Measurements from ENCODE around the gene PHTF2. TPM values are rescaled to one million over a fixed set of nuclear protein-coding genes. Genes with fewer than 3 reads are reported as not detected.
A peak's percentile ranks its signal among the peaks of the same experiment; 100 is the strongest.

Gene PHTF2
- total RNA-seq, 4 donors from 2014 or later: 16.7 to 27.6 (median 19.2) TPM

- TF ChIP-seq CTCF (IDR thresholded peaks at IDR 0.05): no peak
- no peak for DNase-seq (ENCODE audit: low spot score)
- no peak for ATAC-seq (ENCODE audit: low FRiP score)
Observed at GRCh38 chr7:77791956-77792355, 6.6 kb upstream of the PHTF2 start.

- TF ChIP-seq CTCF (IDR thresholded peaks at IDR 0.05): no peak
- DNase-seq (ENCODE audit: low spot score) (no peak), ATAC-seq (ENCODE audit: low FRiP score) (no peak)
Observed at GRCh38 chr7:77794000-77794399, 4.6 kb upstream of the PHTF2 start.

GRCh38 chr7:77796109-77796508 is 2.5 kb upstream of the PHTF2 start:
- TF ChIP-seq CTCF (IDR thresholded peaks at IDR 0.05): no peak
- DNase-seq (ENCODE audit: low spot score) (no peak), ATAC-seq (ENCODE audit: low FRiP score) (no peak)

GRCh38 chr7:77796960-77797359 is 1.6 kb upstream of the PHTF2 start:
- no peak for DNase-seq (ENCODE audit: low spot score)
- TF ChIP-seq CTCF (IDR thresholded peaks at IDR 0.05): no peak
- no peak for ATAC-seq (ENCODE audit: low FRiP score)

GRCh38 chr7:77797734-77798393 is 709 bp upstream of the PHTF2 start:
- DNase-seq (ENCODE audit: low spot score): no peak
- peak; percentile 37 for ATAC-seq (ENCODE audit: low FRiP score)
- no peak for TF ChIP-seq CTCF (IDR thresholded peaks at IDR 0.05)

- ATAC-seq (ENCODE audit: low FRiP score) (peak; percentile 7), DNase-seq (ENCODE audit: low spot score) (no peak)
Observed at GRCh38 chr7:77799078-77799964, 748 bp downstream of the PHTF2 start.

More at GRCh38 chr7:77799078-77799964, 748 bp downstream of the PHTF2 start:
- TF ChIP-seq CTCF (IDR thresholded peaks at IDR 0.05): no peak

Data from omental fat pad (tissue), 4 donors.